Kidney (tissue), 14 donors: ENCODE measurements around the gene DHX9. TPM values are rescaled to one million over a fixed set of nuclear protein-coding genes. Genes with fewer than 3 reads are reported as not detected.

ENCODE experiments used
- DNase-seq, 5 donors: peaks; one replicate each; pipeline ENCODE4 v3.0.0-alpha.2; 2013 to 2020
- FAIRE-seq: peaks from 2 replicates; lab custom pipeline; 2012; peaks lifted over from hg19 to GRCh38; lab: Jason Lieb, UNC
- H3K27ac ChIP-seq, 2 donors: one replicate each; pipeline ENCODE4 v1.7.0; 2013; ENCODE audit warnings: low read depth in 2 of 2, low read length in 2 of 2, inconsistent platforms in 1 of 2
- H3K27me3 ChIP-seq: one replicate; pipeline ENCODE4 v1.7.1; 2013; ENCODE audit warnings: low read length, inconsistent platforms; ENCODE audit not compliant: control insufficient read depth, insufficient read depth
- H3K36me3 ChIP-seq, 3 donors: one replicate each; pipeline versions ENCODE4 v1.7.0 to v1.7.1; 2013; ENCODE audit warnings: low read length in 3 of 3, control low read depth in 1 of 3, inconsistent platforms in 1 of 3; ENCODE audit not compliant: insufficient read depth in 3 of 3, control insufficient read depth in 2 of 3
- H3K4me1 ChIP-seq, 3 donors: one replicate each; pipeline versions ENCODE4 v1.7.0 to v1.7.1; 2013; ENCODE audit warnings: low read length in 3 of 3, inconsistent platforms in 1 of 3, low read depth in 1 of 3; ENCODE audit not compliant: control insufficient read depth in 2 of 3, insufficient read depth in 2 of 3
- H3K4me3 ChIP-seq, 3 donors: one replicate each; pipeline versions ENCODE4 v1.7.0 to v1.8.1; 2013; ENCODE audit warnings: low read length in 3 of 3, control low read depth in 1 of 3, inconsistent platforms in 1 of 3
- H3K9ac ChIP-seq, 3 donors: one replicate each; pipeline versions ENCODE4 v1.7.0 to v1.7.1; 2013; ENCODE audit warnings: low read length in 3 of 3, control low read depth in 1 of 3, inconsistent platforms in 1 of 3
- H3K9me3 ChIP-seq, 3 donors: one replicate each; pipeline versions ENCODE4 v1.7.0 to v1.7.1; 2013; ENCODE audit warnings: low read length in 3 of 3, control low read depth in 1 of 3, inconsistent platforms in 1 of 3; ENCODE audit not compliant: control insufficient read depth in 2 of 3, insufficient read depth in 1 of 3
- intact Hi-C: fragments of 100-400 bp; cut with DNase I; formaldehyde crosslinking; loops from one replicate; pipeline ENCODE4 v1.11.1; 2022
- polyA plus RNA-seq: library from polyadenylated mRNA; stranded (reverse); fragments of 350-450 nt; fragmentation: Illumina TruSeq; extraction: RNeasy Lipid Tissue Mini Kit (QIAGEN cat#74804); gene quantifications from one replicate; pipeline ENCODE4 v1.2.3, GENCODE V29; 2014; ENCODE audit warnings: low read depth, low replicate concordance; ENCODE audit not compliant: insufficient read depth
- total RNA-seq: library from RNA; stranded (reverse); fragmentation: NEBNext Ultra II Directional; extraction: Animal tissue kit (Norgen Biotek cat#: 25700); gene quantifications from one replicate; pipeline ENCODE4 v1.2.1, GENCODE V29; 2021
- TF ChIP-seq, protein P1 (sequence below): IDR thresholded peaks from 3 replicates; pipeline ENCODE4 v1.5.1; 2012; ENCODE audit warnings: mild to moderate bottlenecking, moderate library complexity, borderline replicate concordance; ENCODE audit not compliant: insufficient read depth; ENCODE audit errors: extremely low read depth
- donor health status: control.
- donor health status: control.
- donor health status: control.
- donor health status: control.
- donor health status: control.
- donor health status: DM: yes; HTN: yes; CAD: no.
- donor health status: Normal renal cell carcinoma (clear cell type).

Gene DHX9
- total and polyA plus RNA-seq, 2 donors from 2014 or later: 72.3 to 152 TPM

GRCh38 chr1:182888736-182889531 lies 49.8 kb downstream of the DHX9 start:
- H3K36me3 ChIP-seq: peaks cover 17 to 54% (median 30%) of the 10 kb centered on the region in 3 donors
- H3K4me3 ChIP-seq: no peak overlapping the region
- intact Hi-C loops: no loop called here
- H3K27me3 ChIP-seq: no peaks in the 10 kb centered on the region
- DNase-seq (no peak), FAIRE-seq (no peak)
- H3K9me3 ChIP-seq: no peaks in the 10 kb centered on the region
- TF ChIP-seq, protein P1, sequence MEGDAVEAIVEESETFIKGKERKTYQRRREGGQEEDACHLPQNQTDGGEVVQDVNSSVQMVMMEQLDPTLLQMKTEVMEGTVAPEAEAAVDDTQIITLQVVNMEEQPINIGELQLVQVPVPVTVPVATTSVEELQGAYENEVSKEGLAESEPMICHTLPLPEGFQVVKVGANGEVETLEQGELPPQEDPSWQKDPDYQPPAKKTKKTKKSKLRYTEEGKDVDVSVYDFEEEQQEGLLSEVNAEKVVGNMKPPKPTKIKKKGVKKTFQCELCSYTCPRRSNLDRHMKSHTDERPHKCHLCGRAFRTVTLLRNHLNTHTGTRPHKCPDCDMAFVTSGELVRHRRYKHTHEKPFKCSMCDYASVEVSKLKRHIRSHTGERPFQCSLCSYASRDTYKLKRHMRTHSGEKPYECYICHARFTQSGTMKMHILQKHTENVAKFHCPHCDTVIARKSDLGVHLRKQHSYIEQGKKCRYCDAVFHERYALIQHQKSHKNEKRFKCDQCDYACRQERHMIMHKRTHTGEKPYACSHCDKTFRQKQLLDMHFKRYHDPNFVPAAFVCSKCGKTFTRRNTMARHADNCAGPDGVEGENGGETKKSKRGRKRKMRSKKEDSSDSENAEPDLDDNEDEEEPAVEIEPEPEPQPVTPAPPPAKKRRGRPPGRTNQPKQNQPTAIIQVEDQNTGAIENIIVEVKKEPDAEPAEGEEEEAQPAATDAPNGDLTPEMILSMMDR: no peak
- no peaks in the 10 kb centered on the region for H3K4me1 ChIP-seq
- no peak overlapping the region for H3K9ac ChIP-seq
- no peak overlapping the region for H3K27ac ChIP-seq

DNA sequence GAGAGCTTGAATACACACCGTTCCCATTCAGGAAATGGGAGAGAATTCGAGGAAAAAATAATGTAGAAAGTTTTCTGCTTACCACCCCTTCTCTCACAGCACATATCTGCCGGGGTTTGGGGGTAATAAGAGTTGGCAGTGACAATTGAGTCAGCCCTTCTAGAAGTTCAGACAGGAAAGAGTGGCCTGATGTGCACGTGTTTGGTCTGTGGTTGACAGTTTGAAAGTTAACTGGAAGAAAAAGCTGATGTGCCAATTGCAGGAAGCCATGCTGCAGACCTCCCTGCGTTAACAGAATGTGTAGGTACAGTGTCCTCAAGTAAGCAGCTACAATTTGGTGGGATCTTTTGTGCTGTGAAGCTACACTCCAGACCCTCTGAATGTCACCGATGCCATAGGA lies 50.9 kb downstream of the DHX9 start:
- H3K27me3 ChIP-seq: no peaks in the 10 kb centered on the region
- H3K4me1 ChIP-seq: no peaks in the 10 kb centered on the region
- H3K4me3 ChIP-seq: no peak overlapping the region
- H3K9me3 ChIP-seq: no peaks in the 10 kb centered on the region
- no peak overlapping the region for H3K9ac ChIP-seq
- no peak for FAIRE-seq
- peaks cover 11 to 45% (median 25%) of the 10 kb centered on the region in 3 donors for H3K36me3 ChIP-seq
- intact Hi-C loops: no loop called here
- H3K27ac ChIP-seq: no peak overlapping the region
- TF ChIP-seq, protein P1: no peak
- no peak for DNase-seq

- Histone ChIP-seq H3K36me3 (peaks cover 6 to 37% (median 21%) of the 10 kb centered on the region in 3 donors), H3K9ac (no peak overlapping the region), H3K27ac (no peak overlapping the region), H3K9me3 (no peaks in the 10 kb centered on the region), H3K4me1 (no peaks in the 10 kb centered on the region), H3K27me3 (no peaks in the 10 kb centered on the region), H3K4me3 (no peak overlapping the region)
- DNase-seq (no peak), FAIRE-seq (no peak)
- intact Hi-C loops: no loop called here
- TF ChIP-seq, protein P1: no peak
Measured at GRCh38 chr1:182890927-182891610, 51.9 kb downstream of the DHX9 start.
